GM18502 (cell line): ENCODE measurements around the gene SSX2IP.
"Not testable (repeated sequence)": the region's sequence is repeated elsewhere in the genome, so short reads cannot be mapped to it uniquely, and the experiment has no call there.

Experiments
- ATAC-seq: cut with Tn5 transposase; IDR thresholded peaks from one replicate; pipeline ENCODE4 v1.9.1; 2021; ENCODE audit warnings: mild to moderate bottlenecking; ENCODE audit not compliant: unreplicated experiment, poor library complexity

Gene SSX2IP

DNA sequence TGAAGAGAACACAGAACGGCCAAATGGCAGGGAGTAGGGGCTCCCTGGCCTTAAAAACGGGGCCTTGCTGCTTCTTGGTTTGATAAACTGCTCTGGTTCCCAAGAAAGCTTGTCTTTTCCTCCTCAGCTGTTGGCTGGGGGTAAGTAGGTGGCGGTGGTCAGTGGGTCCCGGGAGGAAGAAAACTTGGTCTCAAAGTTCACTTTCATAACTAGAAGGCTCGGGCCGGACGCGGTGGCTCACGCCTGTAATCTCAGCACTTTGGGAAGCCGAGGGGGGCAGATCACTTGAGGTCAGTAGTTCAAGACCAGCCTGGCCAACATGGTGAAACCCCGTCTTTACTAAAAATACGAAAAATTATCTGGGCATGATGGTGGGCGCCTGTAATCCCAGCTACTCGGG, 68.7 kb downstream of the SSX2IP start:
- ATAC-seq = no peak

DNA sequence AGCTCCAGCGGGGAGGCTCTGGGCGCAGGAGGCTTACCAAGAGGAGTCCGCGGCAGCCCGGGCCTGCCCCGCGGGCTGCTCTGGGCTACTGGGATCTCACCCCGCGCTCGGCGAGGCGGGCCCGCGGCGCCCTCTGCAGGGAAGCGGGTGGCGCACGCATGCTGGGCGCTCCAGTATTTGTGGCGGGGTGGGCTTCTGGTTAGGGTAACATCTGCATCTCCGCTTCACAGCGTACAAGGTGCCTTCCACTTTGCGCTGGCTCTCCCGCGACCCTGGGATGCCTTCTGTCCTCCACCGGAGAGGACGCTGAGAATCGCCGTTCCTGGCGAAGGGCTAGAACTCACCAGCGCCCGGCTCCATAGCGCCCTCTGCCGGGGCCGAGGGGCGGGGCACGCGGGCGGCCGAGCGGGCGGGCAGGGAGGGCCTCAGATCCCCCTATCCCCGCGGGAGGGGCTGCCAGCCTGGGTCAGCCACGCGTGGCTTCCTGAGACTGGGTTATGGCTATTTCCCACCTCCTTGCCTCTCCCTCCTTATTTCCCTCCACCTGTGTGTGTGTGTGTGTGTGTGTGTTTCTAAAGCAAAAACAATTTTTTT, 69.4 kb downstream of the SSX2IP start:
- peak; percentile 96 for ATAC-seq

DNA sequence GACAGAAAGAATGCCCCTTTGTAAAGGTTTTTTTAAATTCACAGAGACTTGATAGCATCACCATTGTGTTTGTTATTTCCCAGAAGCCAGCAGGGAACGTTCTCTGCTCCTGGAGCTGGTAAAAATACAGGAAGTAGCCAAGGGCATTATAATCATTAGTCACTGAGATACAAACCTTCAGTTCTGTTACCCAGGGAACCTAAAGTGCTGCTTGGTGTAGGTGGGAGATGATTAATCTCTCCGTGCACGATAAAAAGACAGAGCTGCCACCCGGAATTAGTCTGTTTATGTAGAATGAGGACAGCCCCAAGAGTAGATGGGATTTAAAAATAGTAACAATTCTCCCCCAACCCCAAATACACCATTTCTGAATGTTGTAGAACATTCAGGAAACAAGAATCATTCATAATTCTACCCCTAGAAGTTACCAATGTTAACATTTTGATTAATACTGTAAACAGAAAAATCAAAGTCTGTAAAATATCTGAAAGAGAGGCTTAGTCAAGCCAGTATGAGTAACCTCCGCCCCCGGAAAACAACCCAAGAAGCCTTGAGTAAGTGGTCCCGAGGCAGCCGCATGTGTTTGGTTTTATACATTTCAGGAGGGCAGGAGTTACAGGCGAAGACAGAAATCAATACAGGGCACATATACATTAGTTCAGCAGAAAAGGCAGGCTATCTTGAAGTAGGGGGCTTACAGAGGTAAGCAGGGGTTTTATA, 70.7 kb downstream of the SSX2IP start:
- ATAC-seq = no peak

DNA sequence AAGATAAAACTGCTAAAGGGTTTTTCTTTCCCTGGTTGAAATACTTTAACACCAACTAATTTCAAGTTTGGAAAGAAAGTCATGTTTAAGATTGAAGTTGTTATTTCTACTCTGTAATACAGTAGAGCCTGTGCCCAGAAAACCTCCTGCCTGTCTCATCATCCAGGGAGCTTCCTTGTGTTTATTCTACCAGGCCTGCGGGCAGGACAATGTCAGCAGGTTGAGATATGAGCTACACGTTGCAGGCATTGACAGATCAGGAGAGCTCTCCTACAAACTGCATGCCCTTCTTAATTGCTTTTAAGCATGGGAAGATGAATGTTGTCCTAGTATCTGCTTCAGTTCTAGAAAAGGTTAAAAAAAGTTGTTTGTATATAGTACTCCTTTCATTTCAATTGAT, 72.9 kb downstream of the SSX2IP start:
- no peak for ATAC-seq

DNA sequence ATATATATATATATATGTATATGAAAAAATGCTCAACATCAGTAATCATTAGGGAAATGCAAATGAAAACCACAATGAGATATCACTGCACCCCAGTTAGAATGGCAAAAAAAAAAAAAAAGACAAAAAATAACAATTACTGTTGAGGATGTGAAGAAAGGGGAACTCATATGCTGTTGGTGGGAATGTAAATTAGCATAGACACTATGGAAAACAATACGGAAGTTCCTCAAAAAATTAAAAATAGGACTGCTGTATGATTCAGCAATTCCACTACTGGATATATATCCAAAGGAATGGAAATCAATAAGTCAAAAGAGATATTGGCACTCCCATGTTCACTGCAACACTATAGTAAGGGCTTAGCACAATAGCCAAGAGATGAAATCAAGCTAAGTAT, 74.5 kb downstream of the SSX2IP start:
- no peak for ATAC-seq

DNA sequence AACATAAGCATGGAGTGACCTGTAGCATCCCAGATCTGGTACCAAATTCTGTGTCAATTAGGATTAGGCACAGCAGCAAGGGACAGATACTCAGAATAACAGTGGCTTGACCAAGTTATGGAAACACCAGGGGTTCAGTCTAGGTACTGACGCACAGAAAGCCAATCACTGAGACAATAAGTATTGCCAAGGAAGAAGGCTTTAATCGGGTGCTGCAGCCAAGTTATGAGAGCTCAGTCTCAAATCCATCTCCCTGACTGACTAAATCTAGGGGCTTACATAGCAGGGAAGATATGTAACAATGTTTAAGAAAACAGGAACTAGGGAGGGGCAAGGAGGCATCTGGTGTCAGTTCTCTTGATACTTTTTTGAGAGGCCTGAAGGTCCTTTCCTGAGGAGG, 76.4 kb downstream of the SSX2IP start:
- ATAC-seq = no peak

DNA sequence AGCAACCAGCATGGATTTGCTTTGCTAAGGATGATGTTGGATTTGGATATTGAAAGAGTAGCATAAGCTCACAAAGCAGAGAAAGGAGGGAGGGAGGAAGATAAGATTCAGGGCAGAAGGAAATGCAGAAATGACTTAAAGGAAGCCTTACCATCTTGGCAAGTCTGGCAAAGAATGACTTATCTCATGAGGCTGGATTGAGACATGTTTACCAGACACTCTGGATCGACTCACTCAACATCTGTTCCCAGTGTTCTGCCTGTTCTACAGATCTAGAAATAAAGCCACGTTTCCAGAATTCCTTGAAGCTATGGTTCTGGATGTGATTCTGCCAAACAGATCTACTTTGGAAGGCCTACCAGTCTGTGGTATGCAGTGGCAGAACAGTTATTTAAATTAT, 77.2 kb downstream of the SSX2IP start:
- ATAC-seq = no peak

DNA sequence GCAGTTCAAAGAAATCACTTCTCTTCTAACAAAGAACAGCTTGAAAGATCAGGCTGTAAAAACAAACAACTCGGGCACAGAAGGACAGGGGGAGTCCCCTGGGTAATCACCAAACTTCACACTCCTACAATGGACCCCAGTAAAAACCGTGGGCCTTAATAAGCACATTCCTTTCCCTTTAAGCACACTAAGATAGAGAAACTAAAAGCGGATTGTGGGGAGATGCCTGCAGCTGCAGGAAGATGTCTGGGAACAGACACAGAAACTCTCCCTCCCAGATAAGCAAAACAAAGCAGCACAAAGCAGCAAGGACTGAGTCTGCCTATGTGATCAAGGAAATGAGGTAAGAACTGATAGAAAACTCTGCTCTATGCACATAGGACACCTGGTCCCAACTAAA, 78.5 kb downstream of the SSX2IP start:
- peak; percentile 56 for ATAC-seq

DNA sequence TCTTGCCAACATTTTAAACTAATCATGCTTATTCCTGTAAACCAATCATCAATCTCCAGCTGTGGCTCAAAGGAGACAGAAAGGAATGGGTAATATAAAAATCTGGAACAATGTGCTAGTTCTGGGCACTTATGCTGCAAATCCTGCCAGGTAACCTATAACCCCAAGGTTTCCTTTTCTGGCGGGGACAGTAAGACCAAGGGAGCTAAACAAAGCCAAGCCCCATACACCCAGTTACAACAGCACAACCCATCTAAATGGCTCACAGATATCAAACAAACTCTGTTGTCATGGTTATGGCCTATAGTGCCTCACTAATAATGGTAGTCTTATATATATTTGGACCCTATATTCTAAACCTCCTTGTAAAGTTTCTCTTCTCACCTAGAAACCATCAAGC, 79.2 kb downstream of the SSX2IP start:
- ATAC-seq = no peak

DNA sequence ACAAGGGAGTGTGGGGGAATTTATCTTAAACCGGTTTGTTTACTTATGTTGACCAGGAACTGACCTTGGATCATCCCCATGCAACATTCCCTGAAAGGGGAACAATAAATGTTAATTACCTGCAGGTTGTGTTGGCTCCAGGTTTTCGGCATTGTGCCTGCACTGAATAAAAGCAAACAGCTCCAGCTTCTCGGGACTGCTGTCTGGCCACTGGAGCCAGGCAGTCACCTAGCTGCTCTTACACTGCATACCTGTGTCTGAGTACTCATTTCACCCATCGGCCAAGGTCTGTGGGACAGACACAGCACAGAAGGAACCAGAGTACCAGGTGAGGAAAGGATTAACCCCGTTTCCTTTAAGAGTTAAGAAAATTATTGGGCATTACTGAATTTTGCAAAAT, 83.3 kb downstream of the SSX2IP start:
- no peak for ATAC-seq

DNA sequence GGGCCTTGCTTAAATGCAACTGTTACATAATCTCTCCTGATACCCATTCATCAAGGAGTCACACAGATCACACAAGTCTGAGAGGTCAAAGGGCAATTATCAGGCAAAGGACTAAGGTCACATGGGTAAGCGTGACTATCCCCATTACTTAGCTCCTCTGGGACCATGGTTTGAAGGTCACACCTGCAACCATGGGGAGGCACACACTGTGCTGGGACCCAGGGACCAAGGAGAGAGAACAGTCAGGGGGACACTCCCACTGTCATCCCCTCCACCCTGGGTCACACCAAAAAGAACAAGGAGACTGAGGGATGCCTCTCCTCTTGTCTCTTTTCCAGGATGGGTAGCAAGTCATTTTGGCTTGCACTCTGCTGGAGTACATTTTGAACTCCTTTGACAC, 85.1 kb downstream of the SSX2IP start:
- no peak for ATAC-seq

DNA sequence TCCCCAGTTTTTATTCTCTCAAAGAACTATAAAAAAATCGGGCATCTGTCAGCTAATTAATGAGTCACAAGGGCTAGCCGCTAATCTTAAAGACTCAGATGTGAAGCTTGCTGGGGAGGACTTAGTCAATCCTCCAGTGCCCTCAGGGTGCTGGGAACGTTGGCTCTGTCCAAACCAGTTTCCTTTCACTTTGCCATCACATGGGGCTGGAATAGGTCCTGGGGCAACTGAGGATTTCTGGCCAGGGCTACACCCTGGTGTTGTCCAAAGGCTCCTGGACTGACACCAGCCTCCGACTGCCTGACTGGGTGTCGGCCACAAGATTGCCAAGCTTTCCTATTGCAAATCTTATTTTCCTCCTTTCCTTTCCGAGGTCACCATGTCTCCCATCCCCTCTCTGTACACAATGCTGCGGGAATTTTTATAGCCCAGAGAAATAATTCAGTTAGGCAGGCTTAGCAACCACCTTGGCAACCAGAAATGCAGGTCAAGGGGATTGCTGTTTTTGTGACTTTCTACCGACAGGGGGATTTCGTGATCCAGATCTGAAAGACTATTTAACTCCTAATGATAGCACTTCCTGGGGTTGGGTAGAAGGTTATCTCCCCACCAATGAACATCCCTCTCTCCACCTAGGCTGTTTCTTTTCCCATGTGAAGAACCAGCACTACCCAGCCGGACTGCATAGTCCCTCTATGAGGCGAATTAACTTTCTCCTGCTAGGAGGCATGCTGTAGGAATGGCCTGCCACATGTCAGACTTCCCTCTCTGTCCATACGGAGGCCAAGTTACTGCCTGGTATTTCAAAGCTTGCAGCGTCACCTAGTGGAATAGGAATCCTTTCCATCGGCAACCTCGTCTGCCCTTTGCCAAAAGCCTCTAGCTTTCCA, 86.1 kb downstream of the SSX2IP start:
- no peak for ATAC-seq

DNA sequence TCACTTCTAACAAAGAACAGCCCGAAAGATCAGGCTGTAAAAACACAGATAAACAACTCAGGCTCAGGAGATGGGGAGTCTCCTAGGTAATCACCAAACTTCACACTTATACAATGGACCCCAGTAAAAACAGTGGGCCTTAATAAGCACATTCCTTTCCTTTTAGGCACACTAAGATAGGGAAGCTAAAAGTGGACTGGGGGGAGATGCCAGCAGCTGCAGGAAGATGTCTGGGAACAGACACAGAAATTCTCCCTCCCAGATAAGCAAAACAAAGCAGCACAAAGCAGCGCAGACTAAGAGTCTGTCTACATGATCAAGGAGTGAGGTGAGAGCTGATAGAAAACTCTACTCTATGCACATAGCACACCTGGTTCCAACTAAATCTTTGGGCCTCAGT, 87.0 kb downstream of the SSX2IP start:
- ATAC-seq = no peak

DNA sequence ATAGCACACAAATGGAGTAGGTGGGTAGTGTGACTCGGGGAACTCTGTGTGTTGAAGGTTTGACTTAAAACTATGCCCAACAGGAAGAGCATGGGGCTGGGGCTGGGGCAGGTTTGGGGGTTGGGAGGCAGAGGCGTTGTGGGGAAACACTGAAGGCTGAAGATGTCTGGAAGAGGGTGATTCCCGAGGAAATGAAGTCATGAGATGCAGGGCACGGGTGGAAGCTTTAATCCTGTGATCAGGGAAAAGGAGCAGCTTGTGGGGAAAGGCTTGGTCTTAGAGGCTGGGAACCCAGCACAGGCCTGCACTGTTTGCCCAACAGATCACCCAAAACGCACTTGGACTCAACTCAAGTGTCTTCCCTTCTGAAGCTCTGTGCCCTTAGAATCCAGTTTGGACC, 89.5 kb downstream of the SSX2IP start:
- ATAC-seq = no peak

DNA sequence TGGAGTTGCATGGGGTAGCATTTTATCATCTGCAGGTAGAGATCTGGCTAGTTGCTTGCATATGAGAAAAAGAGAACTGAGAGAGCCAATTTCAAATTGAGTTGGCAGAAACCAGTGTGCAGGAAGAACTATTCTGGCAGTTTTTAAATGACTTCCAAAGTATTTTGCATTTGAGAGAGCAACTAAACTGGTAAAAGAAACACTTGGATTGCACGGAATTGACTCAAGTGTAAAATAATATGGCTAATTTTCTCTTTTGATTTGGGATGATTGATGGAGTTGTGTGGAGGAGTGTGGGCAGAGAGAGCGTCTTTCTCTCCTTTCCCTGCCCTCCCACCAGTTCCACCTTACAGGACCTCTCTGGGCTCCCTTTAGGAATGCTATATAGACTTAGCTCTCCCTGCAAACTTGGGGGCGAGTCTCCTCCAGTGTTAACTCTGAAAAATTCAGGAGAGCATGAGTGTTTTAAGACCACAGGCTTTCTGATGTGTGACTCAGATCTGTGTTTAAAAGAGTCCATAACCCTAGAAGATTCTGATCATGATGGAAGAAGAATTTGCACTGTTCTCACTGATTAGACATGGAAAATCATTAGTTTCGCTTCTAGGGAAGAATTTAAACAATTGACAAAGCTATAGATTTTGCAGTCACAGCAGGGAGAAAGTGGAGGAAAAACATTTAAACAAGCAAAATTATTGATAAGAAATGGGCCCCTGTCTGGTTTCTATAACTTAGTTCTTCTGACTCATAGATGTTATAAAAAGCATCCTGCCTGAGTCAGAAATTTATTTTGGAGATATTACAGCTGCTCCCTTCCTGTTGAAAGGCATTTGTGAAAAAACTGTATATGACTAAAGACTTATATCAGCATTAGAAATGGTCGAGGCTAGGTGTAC, 91.2 kb downstream of the SSX2IP start:
- peak; percentile 86 for ATAC-seq

DNA sequence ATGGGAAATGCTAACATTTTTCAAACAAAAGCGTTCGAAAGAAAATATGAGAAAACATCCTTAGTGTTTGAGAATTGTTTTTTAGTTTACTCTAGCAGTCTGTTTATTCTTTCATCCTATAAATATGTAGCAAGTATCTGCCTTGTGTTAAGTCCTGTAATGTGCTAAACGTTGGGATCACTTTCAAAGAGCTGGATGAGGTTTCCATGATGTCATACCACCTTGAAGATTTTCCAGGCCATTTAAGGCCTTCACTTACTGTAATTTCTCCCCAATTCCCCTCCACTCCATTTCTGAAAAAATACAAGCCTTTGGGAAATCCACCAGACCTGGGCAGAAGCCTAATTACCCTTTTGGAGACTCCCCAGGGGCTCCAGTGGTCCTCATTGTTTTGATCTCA, 91.8 kb downstream of the SSX2IP start:
- no peak for ATAC-seq

DNA sequence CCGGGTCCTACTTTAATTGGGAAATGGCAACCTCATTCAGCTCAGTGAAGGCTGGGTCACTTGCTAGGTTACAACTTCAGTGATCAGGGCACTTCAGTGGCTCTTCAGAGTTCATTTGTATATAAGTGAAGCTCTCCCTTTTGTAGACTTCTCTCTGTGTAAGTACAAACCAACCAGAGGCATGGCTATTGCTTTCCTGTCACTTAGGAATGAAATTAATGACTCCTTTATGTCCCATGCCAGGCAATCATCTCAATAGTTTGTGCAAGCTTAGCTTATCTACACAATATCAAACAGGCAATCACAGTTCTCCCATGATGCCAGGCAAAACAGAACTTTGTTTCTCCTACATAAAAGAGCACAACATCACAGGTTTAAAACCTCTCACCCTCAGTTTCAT, 93.2 kb downstream of the SSX2IP start:
- no peak for ATAC-seq

DNA sequence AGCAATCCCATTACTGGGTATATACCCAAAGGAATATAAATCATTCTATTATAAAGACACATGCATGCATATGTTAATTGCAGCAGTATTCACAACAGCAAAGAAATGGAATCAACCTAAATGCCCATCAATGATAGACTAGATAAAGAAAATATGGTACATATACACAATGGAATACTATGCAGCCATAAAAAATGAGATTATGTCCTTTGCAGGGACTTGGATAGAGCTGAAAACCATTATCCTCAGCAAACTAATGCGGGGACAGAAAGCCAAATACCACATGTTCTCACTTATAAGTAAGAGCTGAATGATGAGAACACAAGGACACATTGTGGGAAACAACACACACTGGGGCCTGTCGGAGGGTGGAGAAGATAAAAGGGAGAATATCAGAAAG, 95.3 kb downstream of the SSX2IP start:
- ATAC-seq = not testable (repeated sequence)
